GM19452 (cell line): ENCODE measurements around the gene CDK5RAP3.

Experiments
- ATAC-seq: cut with Tn5 transposase; IDR thresholded peaks from one replicate; pipeline ENCODE4 v1.9.1; 2021; ENCODE audit not compliant: unreplicated experiment

The CDK5RAP3 gene

GRCh38 chr17:47948706-47949196, 22.2 kb upstream of the CDK5RAP3 start:
- no peak for ATAC-seq

GRCh38 chr17:47949197-47949759, 21.6 kb upstream of the CDK5RAP3 start:
- ATAC-seq, result peak; percentile 71

GRCh38 chr17:47949946-47950345, 21.0 kb upstream of the CDK5RAP3 start:
- no peak for ATAC-seq

- no peak for ATAC-seq
Observed at GRCh38 chr17:47950448-47950847, 20.5 kb upstream of the CDK5RAP3 start.

- ATAC-seq, result no peak
Observed at GRCh38 chr17:47952171-47953021, 18.5 kb upstream of the CDK5RAP3 start.

GRCh38 chr17:47953909-47954308, 17.0 kb upstream of the CDK5RAP3 start:
- ATAC-seq, result no peak

GRCh38 chr17:47955497-47956461, 15.1 kb upstream of the CDK5RAP3 start:
- no peak for ATAC-seq

- no peak for ATAC-seq
Observed at GRCh38 chr17:47956791-47957590, 13.9 kb upstream of the CDK5RAP3 start.

- ATAC-seq, result no peak
Observed at GRCh38 chr17:47957591-47958490, 13.1 kb upstream of the CDK5RAP3 start, which contains the start of gene PRR15L. TSS of gene PRR15L (minus strand) at chr17:47957883. CDS start at chr17:47953234, 4,649 bp downstream.

GRCh38 chr17:47959825-47960655, 10.9 kb upstream of the CDK5RAP3 start:
- ATAC-seq, result no peak

- ATAC-seq, result no peak
Observed at GRCh38 chr17:47961406-47961805, 9.5 kb upstream of the CDK5RAP3 start.

- no peak for ATAC-seq
Observed at GRCh38 chr17:47962901-47963300, 8.0 kb upstream of the CDK5RAP3 start.

- no peak for ATAC-seq
Observed at GRCh38 chr17:47964856-47965255, 6.1 kb upstream of the CDK5RAP3 start.

GRCh38 chr17:47966079-47966519, 4.8 kb upstream of the CDK5RAP3 start:
- ATAC-seq, result no peak

GRCh38 chr17:47967607-47968252, 3.2 kb upstream of the CDK5RAP3 start:
- ATAC-seq, result no peak

GRCh38 chr17:47968836-47969235, 2.1 kb upstream of the CDK5RAP3 start:
- ATAC-seq, result no peak

- no peak for ATAC-seq
Observed at GRCh38 chr17:47969930-47970724, 786 bp upstream of the CDK5RAP3 start.
